ENCODE data around the gene SPINT4.
"Not testable (repeated sequence)": the region's sequence is repeated elsewhere in the genome, so short reads cannot be mapped to it uniquely, and the experiment has no call there.

The SPINT4 gene

DNA sequence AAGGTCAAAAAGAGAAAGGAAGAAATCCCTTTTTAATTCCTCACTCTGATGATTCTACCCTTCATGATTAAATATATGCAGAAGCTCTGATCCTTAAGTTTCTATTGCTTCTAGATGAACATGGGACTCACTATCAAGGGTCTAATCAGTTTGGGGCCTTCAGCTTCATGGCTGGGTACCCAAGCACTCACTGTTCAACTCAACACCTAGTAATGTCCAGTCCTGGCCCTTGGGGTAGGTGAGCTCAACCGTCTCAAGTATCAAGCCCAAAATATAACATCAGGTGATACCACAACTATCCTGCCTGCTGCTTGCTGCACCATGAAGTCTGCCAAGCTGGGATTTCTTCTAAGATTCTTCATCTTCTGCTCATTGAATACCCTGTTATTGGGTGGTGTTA is at the start of gene SPINT4:
SPINT4 (plus strand) TSS at position 301 of the 400 bp plus-strand sequence; CDS start at position 322, 21 bp downstream.
- DNase-seq: no peak

GRCh38 chr20:45672765-45673164 is 49.4 kb upstream of the SPINT4 start:
- no peak for DNase-seq

DNA sequence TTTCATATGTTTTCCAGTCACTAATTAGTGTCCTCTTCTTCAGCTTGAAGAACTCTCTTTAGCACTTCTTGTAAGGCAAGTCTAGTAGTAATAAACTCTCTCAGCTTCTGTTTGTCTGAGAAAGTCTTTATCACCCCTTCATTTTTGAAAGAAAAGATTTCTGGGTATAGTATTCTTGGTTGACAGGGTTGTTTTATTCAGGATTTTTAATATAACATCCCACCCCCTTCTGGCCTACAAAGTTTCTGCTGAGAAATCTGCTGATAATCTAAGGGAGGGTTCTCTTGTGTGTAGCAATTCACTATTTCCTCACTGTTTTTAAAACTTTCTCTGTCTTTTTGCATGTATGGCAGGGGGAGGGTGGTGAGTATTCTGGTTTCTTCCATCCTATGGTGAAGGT is 42.5 kb upstream of the SPINT4 start:
- DNase-seq: no peak

GRCh38 chr20:45685896-45686295 is 36.3 kb upstream of the SPINT4 start:
- no peak for DNase-seq

DNA sequence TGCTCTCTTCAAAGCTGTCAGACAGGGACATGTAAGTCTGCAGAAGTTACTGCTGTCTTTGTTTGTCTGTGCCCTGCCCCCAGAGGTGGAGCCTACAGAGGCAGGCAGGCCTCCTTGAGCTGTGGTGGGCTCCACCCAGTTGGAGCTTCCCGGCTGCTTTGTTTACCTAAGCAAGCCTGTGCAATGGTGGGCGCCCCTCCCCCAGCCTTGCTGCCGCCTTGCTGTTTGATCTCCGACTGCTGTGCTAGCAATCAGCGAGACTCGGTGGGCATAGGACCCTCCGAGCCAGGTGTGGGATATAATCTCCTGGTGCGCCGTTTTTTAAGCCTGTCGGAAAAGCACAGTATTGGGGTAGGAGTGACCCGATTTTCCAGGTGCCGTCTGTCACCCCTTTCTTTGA is 28.8 kb upstream of the SPINT4 start:
- DNase-seq: not testable (repeated sequence)

GRCh38 chr20:45695496-45695895 is 26.7 kb upstream of the SPINT4 start:
- no peak for DNase-seq

GRCh38 chr20:45701104-45701503 is 21.0 kb upstream of the SPINT4 start:
- no peak for DNase-seq

- DNase-seq: no peak
These were observed 20.3 kb upstream of the SPINT4 start, which contains the start of gene WFDC13 for GRCh38 chr20:45701873-45702272. TSS of gene WFDC13 (plus strand) at chr20:45702038. CDS start at chr20:45702124, 86 bp downstream.

DNA sequence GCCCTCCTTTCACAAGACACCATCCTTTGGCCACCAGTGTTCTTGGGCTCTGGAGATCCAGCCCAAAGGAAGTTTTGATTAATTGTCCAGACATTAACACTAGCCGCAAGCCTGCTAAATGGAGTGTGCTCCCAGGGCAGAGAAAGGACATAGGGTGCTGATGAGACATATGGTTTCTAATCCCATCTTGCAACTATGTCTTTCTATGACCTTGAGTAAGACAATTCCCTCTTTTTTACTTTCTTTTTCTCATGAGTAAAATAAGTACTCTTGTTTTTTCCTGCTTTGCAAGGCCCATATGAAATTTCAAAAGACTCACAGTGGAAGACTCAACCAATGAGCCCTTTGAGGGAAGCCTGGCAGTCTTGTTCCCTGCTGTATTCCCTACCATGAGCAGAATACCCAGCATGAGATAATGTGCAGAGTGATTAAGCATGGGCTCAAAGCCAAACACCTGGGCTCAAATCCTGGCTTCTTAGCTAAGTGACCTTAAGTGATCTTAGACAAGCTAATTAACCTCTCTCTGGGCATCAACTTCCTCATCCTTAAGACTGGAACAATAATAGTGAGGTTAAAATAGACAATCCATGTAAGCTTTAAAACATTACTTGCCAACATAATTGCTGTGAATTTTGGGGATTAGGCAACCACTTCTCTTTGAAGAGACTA is 17.0 kb upstream of the SPINT4 start, which contains the start of gene WFDC10B:
WFDC10B (minus strand) TSS at position 51 of the 669 bp plus-strand sequence. CDS start 19,027 bp downstream, outside the sequence.
- DNase-seq: no peak

DNA sequence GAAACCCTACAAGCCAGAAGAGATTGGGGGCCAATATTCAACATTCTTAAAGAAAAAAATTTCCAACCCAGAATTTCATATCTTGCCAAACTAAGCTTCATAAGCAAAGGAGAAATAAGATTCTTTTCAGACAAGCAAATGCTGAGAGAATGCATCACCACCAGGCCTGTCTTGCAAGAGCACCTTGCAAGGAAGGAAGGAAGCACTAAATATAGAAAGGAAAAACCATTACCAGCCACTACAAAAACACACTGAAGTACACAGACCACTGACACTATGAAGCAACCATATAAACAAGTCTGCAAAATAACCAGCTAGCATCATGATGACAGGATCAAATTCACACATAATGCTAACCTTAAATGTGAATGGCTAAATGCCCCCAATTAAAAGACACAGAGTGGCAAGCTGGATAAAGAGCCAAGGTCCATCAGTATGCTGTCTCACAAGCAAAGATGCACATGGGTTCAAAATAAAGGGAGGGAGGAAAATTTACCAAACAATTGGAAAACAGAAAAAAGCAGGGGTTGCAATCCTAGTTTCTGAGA is 5.9 kb upstream of the SPINT4 start:
- DNase-seq: not testable (repeated sequence)

DNA sequence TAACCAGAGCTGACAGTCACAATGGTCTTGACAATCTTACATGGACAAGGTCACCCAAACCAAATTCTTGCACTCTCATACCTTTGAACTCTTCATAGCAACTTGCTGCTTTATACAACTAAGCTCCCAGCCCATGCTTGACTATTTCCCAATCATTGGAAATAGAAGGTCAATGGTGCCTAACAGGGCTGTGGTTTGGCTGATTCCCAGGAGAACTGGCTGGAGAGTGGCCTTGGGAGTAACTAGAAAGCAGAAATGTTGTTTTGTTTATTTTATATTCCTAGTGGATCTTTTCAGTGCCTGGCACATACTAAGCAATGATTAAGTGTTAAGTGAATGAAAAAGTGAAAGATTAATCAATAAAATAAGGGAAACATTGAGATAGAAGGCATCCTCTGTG is 3.0 kb downstream of the SPINT4 start:
- no peak for DNase-seq

GRCh38 chr20:45727044-45727443 is 4.9 kb downstream of the SPINT4 start:
- DNase-seq: no peak

DNA sequence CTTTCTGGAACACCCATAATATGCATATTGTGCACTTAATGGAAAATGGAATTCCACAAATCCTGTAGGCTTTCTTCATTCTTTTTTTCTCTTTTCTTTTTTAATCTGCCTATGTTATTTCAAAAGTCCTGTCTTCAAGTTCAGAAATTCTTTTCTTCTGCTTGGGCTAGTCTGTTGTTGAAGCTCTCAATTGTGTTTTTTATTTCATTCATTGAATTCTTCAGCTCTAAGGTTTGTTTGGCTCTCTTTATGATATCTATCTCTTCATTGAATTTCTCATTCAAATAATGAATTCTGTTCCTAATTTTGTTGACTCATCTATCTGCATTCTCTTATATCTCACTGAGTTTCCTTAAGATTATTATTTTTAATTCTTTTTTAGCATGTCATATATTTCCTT is 10.1 kb downstream of the SPINT4 start:
- no peak for DNase-seq

DNA sequence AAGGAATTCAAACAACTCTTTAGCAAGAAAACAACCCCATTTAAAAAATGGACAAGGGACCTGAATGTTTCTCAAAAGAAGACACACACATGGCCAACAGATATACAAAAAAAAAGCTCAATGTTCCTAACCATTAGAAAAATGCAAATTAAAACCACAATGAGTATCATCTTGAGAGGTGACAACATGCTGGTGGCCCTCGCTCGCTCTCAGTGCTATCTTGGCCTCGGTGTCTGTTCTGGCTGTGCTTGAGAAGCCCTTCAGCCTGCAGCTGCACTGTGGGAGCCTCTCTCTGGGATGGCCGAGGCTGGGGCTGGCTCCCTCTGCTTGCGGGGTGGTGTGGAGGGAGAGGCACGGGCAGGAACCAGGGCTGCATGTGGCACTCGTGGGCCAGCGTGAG is 13.4 kb downstream of the SPINT4 start:
- no peak for DNase-seq

DNA sequence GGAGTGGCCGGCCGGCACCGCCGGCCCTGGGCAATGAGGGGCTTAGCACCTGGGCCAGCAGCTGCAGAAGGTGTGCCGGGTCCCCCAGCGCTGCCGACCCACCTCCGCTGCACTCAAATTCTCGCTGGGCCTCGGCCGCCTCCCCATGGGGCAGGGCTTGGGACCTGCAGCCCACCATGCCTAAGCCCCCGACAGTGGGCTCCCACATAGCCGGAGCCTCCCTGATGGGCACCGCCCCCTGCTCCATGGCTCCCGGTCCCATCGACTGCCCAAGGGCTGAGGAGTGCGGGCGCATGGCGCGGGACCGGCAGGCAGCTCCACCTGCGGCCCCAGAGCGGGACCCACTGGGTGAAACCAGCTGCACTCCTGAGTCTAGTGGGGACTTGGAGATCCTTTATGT is 13.8 kb downstream of the SPINT4 start:
- DNase-seq: no peak

DNA sequence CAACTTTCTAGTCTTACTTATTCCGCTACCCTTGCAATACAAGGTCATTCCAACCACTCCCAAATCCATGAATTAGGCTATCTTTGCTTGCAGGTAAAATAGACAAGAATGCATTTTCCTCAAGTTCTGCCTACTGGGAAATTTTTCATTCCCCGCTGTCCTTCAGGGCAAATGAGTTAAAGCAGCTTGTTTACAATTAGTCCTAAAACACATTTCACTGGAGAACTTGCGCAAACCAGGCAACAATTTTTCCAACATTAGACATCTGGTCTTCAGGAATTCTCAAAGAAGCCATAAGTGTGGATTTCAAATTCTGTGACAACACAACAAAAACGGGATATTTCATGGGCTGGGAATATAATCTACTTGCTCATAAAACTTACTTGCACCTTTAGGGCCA is 20.4 kb downstream of the SPINT4 start:
- no peak for DNase-seq

GRCh38 chr20:45745015-45745414 is 22.9 kb downstream of the SPINT4 start:
- no peak for DNase-seq

GRCh38 chr20:45751721-45752120 is 29.6 kb downstream of the SPINT4 start:
- DNase-seq: no peak

DNA sequence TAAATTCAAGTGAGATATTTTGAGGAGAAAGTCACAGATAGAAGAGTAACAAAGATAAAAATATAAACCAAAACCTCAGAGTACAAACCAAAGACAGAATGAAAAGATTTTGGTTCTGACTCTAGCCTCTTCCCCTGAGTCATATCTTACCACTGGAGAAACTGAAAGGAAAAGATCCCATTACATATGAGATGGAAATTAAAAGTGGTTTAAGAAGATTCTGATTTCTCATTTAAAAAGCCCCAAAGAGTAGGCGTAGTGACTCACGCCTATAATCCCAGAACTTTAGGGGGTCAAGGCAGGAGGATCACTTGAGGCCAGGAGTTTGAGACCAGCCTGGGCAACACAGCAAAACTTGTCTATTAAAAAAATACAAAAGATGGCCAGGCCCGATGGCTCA is 30.6 kb downstream of the SPINT4 start:
- DNase-seq: no peak

DNA sequence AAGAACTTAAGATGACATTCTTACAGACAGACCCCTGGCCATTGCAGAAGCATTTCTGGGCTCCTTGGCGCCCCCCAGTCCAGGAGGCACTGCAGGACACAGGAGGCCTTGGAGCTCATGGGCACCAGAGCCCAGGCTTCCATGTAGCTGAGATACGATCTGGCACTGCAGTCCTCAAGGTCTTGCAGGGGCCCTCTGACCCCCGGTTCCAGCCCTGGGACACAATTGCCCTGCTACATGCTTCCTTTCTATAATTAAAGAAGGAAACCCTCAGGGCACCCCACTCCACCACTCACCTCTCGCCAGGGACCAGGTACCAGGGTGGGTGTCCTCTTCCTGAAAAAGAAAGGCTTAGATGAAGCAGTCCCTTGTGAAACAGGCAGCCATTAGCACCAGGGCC is 35.9 kb downstream of the SPINT4 start:
- no peak for DNase-seq

- DNase-seq: not testable (repeated sequence)
These were observed 37.8 kb downstream of the SPINT4 start for GRCh38 chr20:45759921-45760320.

DNA sequence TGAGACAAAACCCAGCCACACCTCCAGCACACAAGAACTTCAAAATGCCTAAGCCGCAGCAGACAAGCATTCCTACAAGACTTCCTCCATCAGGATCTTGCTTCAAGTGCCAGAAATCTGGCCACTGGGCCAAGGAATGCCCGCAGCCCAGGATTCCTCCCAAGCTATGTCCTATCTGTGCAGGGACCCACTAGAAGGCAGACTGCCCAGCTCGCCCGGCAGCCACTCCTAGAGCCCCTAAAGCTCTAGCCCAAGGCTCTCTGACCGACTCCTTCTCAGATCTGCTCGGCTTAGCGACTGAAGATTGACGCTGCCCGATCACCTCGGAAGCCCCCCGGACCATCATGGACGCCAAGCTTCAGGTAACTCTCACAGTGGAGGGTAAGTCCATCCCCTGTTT is 39.8 kb downstream of the SPINT4 start:
- not testable (repeated sequence) for DNase-seq

DNA sequence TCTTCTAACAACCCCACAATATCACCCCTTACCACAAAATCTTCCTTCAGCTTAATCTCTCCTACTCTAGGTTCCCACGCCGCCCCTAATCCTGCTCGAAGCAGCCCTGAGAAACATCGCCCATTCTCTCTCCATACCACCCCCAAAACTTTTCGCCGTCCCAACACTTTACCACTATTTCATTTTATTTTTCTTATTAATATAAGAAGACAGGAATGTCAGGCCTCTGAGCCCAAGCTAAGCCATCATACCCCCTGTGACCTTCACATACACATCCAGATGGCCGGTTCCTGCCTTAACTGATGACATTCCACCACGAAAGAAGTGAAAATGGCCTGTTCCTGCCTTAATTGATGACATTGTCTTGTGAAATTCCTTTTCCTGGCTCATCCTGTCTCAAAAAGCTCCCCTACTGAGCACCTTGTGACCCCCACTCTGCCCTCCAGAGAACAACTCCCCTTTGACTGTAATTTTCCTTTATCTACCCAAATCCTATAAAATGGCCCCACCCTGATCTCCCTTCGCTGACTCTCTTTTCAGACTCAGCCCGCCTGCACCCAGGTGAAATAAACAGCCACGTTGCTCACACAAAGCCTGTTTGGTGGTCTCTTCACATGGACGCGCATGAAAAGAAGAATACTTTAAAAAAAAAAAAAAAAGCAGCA is 42.6 kb downstream of the SPINT4 start:
- not testable (repeated sequence) for DNase-seq

DNA sequence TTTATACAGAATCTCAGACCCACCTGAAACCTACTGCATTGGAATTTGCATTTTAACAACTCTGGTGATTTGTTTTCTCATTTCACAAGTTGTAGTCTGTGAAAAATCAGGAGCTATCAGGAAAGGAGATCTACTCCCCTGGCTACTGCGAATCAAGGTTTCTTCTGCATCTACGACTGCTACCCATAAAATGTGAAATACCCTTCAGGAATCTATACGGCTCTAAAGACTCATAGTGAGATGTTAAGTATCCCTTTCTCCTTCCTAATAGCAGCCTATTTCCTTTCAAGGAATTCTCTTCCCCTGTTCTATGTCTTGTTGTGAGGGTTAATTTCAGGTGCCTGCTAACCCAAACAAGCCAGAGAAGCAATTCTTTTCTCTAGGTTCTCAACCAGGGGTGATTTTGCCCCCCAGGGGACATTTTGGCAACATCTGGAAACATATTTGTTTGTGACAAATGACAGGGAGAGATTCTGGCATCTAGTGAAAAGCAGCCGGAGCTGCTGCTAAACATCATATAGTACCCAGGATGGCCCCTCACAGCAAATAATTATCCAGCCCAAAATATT is 43.2 kb downstream of the SPINT4 start:
- DNase-seq: no peak
